PC-9 (cell line): Measurements from ENCODE around the gene MACROD2. TPM values are rescaled to one million over a fixed set of nuclear protein-coding genes. Genes with fewer than 3 reads are reported as not detected.

ENCODE experiments used
- BruUV-seq: library from RNA; stranded (reverse); fragments of 400-500 nt; replicated peaks from 2 replicates; lab custom pipeline; 2021; lab: Mats Ljungman, UMichigan
- CTCF ChIA-PET: fragments of 300-600 bp; sonication (Branson Sonifier 250); formaldehyde crosslinking; loops from one replicate; lab custom pipeline; 2022; ENCODE audit warnings: antibody characterized with exemption; lab: Charles Lee
- POLR2A ChIA-PET: fragments of 300-600 bp; sonication (Branson Sonifier 250); formaldehyde crosslinking; loops from one replicate; lab custom pipeline; 2022; ENCODE audit warnings: antibody characterized with exemption; ENCODE audit not compliant: unreplicated experiment; lab: Charles Lee
- DNase-seq, 2 experiments: peaks; one replicate each; pipeline versions ENCODE4 v3.0.0 to v3.0.0-alpha.2; 2015 to 2022; ENCODE audit warnings: mixed read lengths in 1 of 2
- H2AFZ ChIP-seq: fragments of 200-600 bp; sonication (generic); 2 replicates; pipeline ENCODE4 v1.8.1; 2017; ENCODE audit warnings: antibody characterized with exemption
- H3F3A ChIP-seq: fragments of 200-600 bp; sonication (generic); 2 replicates; pipeline ENCODE4 v1.8.1; 2017; ENCODE audit warnings: antibody characterized with exemption, mild to moderate bottlenecking, low read depth; ENCODE audit not compliant: insufficient read depth
- H3K27ac ChIP-seq: fragments of 200-600 bp; sonication (generic); 2 replicates; pipeline ENCODE4 v1.6.1; 2016; ENCODE audit warnings: mixed run types
- H3K27me3 ChIP-seq: fragments of 200-600 bp; sonication (generic); 2 replicates; pipeline ENCODE4 v1.6.1; 2016; ENCODE audit warnings: low read depth, mixed run types; ENCODE audit not compliant: insufficient read depth
- H3K36me3 ChIP-seq: fragments of 200-600 bp; sonication (generic); 2 replicates; pipeline ENCODE4 v1.6.1; 2016; ENCODE audit warnings: low read depth, mixed run types
- H3K4me1 ChIP-seq: fragments of 200-600 bp; sonication (generic); replicated peaks from 2 replicates; pipeline ENCODE4 v1.6.1; 2016; ENCODE audit warnings: mixed run types; ENCODE audit not compliant: insufficient read depth
- H3K4me2 ChIP-seq: fragments of 200-600 bp; sonication (generic); 2 replicates; pipeline ENCODE4 v1.6.1; 2017; ENCODE audit warnings: mixed run types
- H3K4me3 ChIP-seq: fragments of 200-600 bp; sonication (generic); 2 replicates; pipeline ENCODE4 v1.6.1; 2016; ENCODE audit warnings: mixed run types
- H3K79me2 ChIP-seq: fragments of 200-600 bp; sonication (generic); 2 replicates; pipeline ENCODE4 v1.6.1; 2017; ENCODE audit warnings: low read depth, mixed run types
- H3K9me2 ChIP-seq: fragments of 200-600 bp; sonication (generic); 2 replicates; pipeline ENCODE4 v1.8.1; 2017; ENCODE audit warnings: mild to moderate bottlenecking; ENCODE audit not compliant: insufficient read depth
- H3K9me3 ChIP-seq: fragments of 200-600 bp; sonication (generic); 2 replicates; pipeline ENCODE4 v1.8.1; 2016; ENCODE audit warnings: low read depth; ENCODE audit not compliant: insufficient read depth
- H4K20me1 ChIP-seq: fragments of 200-600 bp; sonication (generic); 2 replicates; pipeline ENCODE4 v1.8.1; 2017; ENCODE audit not compliant: insufficient read depth
- CTCF ChIP-seq: fragments of 200-600 bp; sonication (generic); conservative IDR thresholded peaks from 2 replicates; pipeline ENCODE4 v1.6.1; 2017; ENCODE audit warnings: mixed run types, antibody characterized with exemption, mild to moderate bottlenecking, moderate library complexity
- EZH2 ChIP-seq: fragments of 200-600 bp; sonication (generic); IDR thresholded peaks from 2 replicates; pipeline ENCODE4 v1.8.0; 2017; ENCODE audit warnings: antibody characterized with exemption, low read depth
- intact Hi-C: fragments of 100-400 bp; cut with micrococcal nuclease; formaldehyde crosslinking; loops from one replicate; pipeline ENCODE4 v1.10.0; 2022; ENCODE audit not compliant: unreplicated experiment
- total RNA-seq: library from RNA; stranded (reverse); gene quantifications from 2 replicates; pipeline ENCODE4 v1.2.3, GENCODE V29; 2021

The MACROD2 gene
- total RNA-seq, 1 experiment from 2014 or later, result 11.4 TPM

- DNase-seq, result no peak
- intact Hi-C loops, result no loop called here
- Histone ChIP-seq H3F3A (no peaks in the 10 kb centered on the region), H3K4me2 (no peak overlapping the region), H3K9me2 (no peaks in the 10 kb centered on the region), H2AFZ (no peak overlapping the region), H3K36me3 (no peaks in the 10 kb centered on the region), H4K20me1 (no peaks in the 10 kb centered on the region), H3K27me3 (no peaks in the 10 kb centered on the region), H3K9me3 (no peaks in the 10 kb centered on the region), H3K4me3 (no peak overlapping the region), H3K79me2 (no peaks in the 10 kb centered on the region), H3K27ac (no peak overlapping the region), H3K4me1 (no peaks in the 10 kb centered on the region)
- TF ChIP-seq CTCF (no peak), EZH2 (no peak)
- ChIA-PET POLR2A (no interaction called here), CTCF (no interaction called here)
- BruUV-seq, result no TSS peak
Measured at GRCh38 chr20:14824996-14825395, 829.7 kb downstream of the MACROD2 start.

DNA sequence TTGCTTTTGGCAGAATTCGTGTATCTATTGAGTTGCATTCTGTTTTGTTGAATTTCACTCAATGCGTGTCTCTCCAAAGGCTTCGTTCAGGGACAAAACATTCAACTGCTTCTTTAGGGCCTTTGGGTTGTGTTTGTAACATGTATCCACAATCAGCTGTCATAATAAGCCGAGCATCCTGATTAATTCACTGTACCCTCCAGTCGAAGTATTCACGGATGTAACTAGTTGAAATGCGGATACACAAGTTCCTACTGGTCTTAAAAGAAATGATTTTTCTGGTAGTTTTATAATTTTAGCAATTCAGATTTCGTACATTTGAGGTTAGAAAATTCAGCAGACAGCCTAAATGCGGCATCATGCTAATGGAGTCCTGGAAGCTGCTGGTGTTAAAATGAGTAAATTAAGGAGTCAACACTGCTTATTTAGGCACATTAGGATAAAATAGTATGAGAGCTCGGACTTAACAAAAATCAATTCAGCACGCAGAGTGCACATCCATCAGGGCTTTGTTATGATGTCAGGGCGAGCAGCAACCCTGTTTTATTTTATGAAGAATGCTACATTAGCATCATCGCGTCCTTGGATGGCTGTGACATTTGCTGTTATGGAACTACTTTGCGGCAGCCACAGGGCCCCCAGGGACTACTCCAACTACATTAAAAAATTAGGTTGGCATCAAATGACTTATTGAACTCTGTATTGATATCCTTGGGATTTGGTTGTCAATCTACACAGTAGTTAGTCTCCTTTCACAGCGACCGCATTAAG is 831.4 kb downstream of the MACROD2 start:
- Histone ChIP-seq H3F3A (no peaks in the 10 kb centered on the region), H3K79me2 (no peaks in the 10 kb centered on the region), H3K36me3 (no peaks in the 10 kb centered on the region), H3K4me1 (no peaks in the 10 kb centered on the region), H3K9me2 (no peaks in the 10 kb centered on the region), H4K20me1 (no peaks in the 10 kb centered on the region), H3K9me3 (no peaks in the 10 kb centered on the region), H3K4me2 (no peak overlapping the region), H2AFZ (no peak overlapping the region), H3K27ac (no peak overlapping the region), H3K27me3 (no peaks in the 10 kb centered on the region), H3K4me3 (no peak overlapping the region)
- intact Hi-C loops, result no loop called here
- ChIA-PET CTCF (no interaction called here), POLR2A (no interaction called here)
- no peak for DNase-seq
- no peak for TF ChIP-seq EZH2
- TF ChIP-seq CTCF, result no peak
- no TSS peak for BruUV-seq

GRCh38 chr20:14828459-14828858 is 833.1 kb downstream of the MACROD2 start:
- H3K4me1 ChIP-seq, result no peaks in the 10 kb centered on the region
- H4K20me1 ChIP-seq, result no peaks in the 10 kb centered on the region
- ChIA-PET POLR2A (no interaction called here), CTCF (no interaction called here)
- no peaks in the 10 kb centered on the region for H3K9me3 ChIP-seq
- H3K79me2 ChIP-seq, result no peaks in the 10 kb centered on the region
- H3F3A ChIP-seq, result no peaks in the 10 kb centered on the region
- BruUV-seq, result no TSS peak
- intact Hi-C loops, result no loop called here
- H3K27me3 ChIP-seq, result no peaks in the 10 kb centered on the region
- H3K36me3 ChIP-seq, result no peaks in the 10 kb centered on the region
- H3K4me3 ChIP-seq, result no peak overlapping the region
- DNase-seq, result no peak
- TF ChIP-seq EZH2 (no peak), CTCF (no peak)
- no peak overlapping the region for H2AFZ ChIP-seq
- H3K9me2 ChIP-seq, result no peaks in the 10 kb centered on the region
- H3K27ac ChIP-seq, result no peak overlapping the region
- no peak overlapping the region for H3K4me2 ChIP-seq
